T-cell (primary cell): Measurements from ENCODE around the gene EGLN2. TPM values are rescaled to one million over a fixed set of nuclear protein-coding genes. Genes with fewer than 3 reads are reported as not detected.

Experiments
- ATAC-seq, 4 experiments: fragments of 200-7000 bp in 3 of 4; fragments of 150-1000 bp in 1 of 4; cut with Tn5 transposase; replicated peaks in 1 of 4; 1 replicate in 3 of 4; 2 replicates in 1 of 4; pipeline ENCODE4 v1.10.0; 2021; ENCODE audit warnings: moderate library complexity in 3 of 4, mild to moderate bottlenecking in 2 of 4, moderate number of reproducible peaks in 1 of 4
- CTCF ChIA-PET, 2 donors: fragments of 300-600 bp; sonication (Branson Sonifier 250); formaldehyde crosslinking; loops; one replicate each; lab custom pipeline; 2022; ENCODE audit warnings: antibody characterized with exemption in 2 of 2; lab: Charles Lee
- POLR2A ChIA-PET, 2 donors: fragments of 300-600 bp; sonication (Branson Sonifier 250); formaldehyde crosslinking; loops; one replicate each; lab custom pipeline; 2022; ENCODE audit warnings: antibody characterized with exemption in 2 of 2; lab: Charles Lee
- DNase-seq, 35 experiments: peaks; one replicate each; pipeline versions ENCODE4 v3.0.0 to v3.0.0-alpha.2; 2013 to 2023
- H3K27ac ChIP-seq: one replicate; pipeline ENCODE4 v1.5.1; 2013; ENCODE audit warnings: low read length
- H3K27me3 ChIP-seq, 2 experiments: replicated peaks in 1 of 2; 1 replicate in 1 of 2; 2 replicates in 1 of 2; pipeline versions ENCODE4 v1.6.1 to v1.7.0; 2013; ENCODE audit warnings: low read length in 1 of 2, mixed read lengths in 1 of 2; ENCODE audit not compliant: control insufficient read depth in 2 of 2, insufficient read depth in 2 of 2; ENCODE audit errors: extremely low read depth in 1 of 2
- H3K36me3 ChIP-seq, 2 donors: 1 replicate in 1 of 2; 2 replicates in 1 of 2; pipeline versions ENCODE4 v1.6.1 to v1.7.0; 2013; ENCODE audit warnings: low read length in 1 of 2; ENCODE audit not compliant: control insufficient read depth in 2 of 2, insufficient read depth in 1 of 2; ENCODE audit errors: extremely low read depth in 1 of 2
- H3K4me1 ChIP-seq, 2 experiments: 1 replicate in 1 of 2; 2 replicates in 1 of 2; pipeline versions ENCODE4 v1.6.1 to v1.7.0; 2013; ENCODE audit warnings: low read length in 2 of 2, mixed read lengths in 1 of 2; ENCODE audit not compliant: insufficient read depth in 2 of 2, control insufficient read depth in 1 of 2; ENCODE audit errors: extremely low read depth in 1 of 2
- H3K4me3 ChIP-seq, 2 donors: 1 replicate in 1 of 2; 2 replicates in 1 of 2; pipeline versions ENCODE4 v1.5.1 to v1.7.0; 2013; ENCODE audit warnings: mild to moderate bottlenecking in 2 of 2, low read length in 1 of 2, moderate library complexity in 1 of 2; ENCODE audit not compliant: control insufficient read depth in 1 of 2; ENCODE audit errors: extremely low read depth in 1 of 2
- H3K9me3 ChIP-seq: 2 replicates; pipeline ENCODE4 v1.7.0; 2013
- H3K27ac Mint-ChIP-seq, 2 donors: one replicate each; pipeline ENCODE4 v1.8.0; 2020 to 2021; ENCODE audit warnings: mild to moderate bottlenecking in 2 of 2, mixed read lengths in 2 of 2
- H3K27me3 Mint-ChIP-seq, 2 donors: one replicate each; pipeline ENCODE4 v1.8.0; 2021 to 2022; ENCODE audit warnings: mixed read lengths in 2 of 2
- H3K36me3 Mint-ChIP-seq: one replicate; pipeline ENCODE4 v1.8.0; 2021; ENCODE audit warnings: mixed read lengths
- H3K4me1 Mint-ChIP-seq, 3 donors: one replicate each; pipeline ENCODE4 v1.8.0; 2020 to 2022; ENCODE audit warnings: mixed read lengths in 3 of 3, mild to moderate bottlenecking in 1 of 3
- H3K4me3 Mint-ChIP-seq, 3 donors: one replicate each; pipeline ENCODE4 v1.8.0; 2020 to 2022; ENCODE audit warnings: mild to moderate bottlenecking in 3 of 3, mixed read lengths in 3 of 3, moderate library complexity in 3 of 3
- H3K9me3 Mint-ChIP-seq, 3 donors: one replicate each; pipeline ENCODE4 v1.8.0; 2020 to 2022; ENCODE audit warnings: mixed read lengths in 3 of 3
- WGBS: methylation state at CpG from one replicate; pipeline ENCODE4 v1.1.5; 2013; ENCODE audit warnings: missing lambda C conversion rate; ENCODE audit not compliant: insufficient coverage; 5-methylcytosine and 5-hydroxymethylcytosine counted together
- total RNA-seq, 35 experiments: library from RNA in 6 of 35; stranded (reverse) in 6 of 35; fragments of 120-200 nt in 1 of 35; gene quantifications; one replicate each; pipeline versions ENCODE4 v1.2.1 to v1.2.4 and lab custom pipeline; 2013 to 2026

The EGLN2 gene
- total RNA-seq, 5 donors from 2014 or later (not counting 1 experiment from before 2014, with no cell fraction given), result 150 to 234 (median 224) TPM

DNA sequence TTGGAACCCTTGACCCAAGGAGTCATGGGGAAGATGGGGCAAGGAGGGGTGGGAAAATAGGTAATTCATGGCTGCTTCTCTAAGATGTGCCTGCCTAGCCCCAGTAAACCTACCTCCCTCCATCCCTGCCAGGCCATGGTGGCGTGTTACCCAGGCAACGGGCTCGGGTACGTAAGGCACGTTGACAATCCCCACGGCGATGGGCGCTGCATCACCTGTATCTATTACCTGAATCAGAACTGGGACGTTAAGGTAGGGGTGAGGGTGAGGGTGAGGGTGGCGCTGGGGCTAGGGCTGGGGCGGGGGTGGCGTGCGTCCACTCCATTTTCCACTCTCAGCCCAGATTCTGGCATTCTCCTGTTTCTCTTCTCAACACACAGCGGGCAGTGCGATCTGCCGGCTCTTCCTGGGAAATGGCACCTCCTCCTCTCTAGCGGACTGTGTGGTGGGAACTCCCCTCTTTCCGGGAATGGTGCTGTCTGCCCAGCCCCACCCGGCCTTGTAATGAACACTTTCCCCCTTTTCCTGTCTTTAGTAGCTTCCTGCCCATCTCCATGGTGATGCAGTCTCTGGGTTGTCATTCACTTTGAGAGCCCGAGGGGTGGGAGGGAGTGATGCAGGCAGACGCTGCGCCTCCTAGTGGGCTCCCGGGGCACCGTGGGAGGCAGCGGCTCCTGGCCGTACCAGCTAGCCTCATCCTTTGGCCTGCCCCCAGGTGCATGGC, 7.6 kb downstream of the EGLN2 start:
- ChIA-PET POLR2A (interaction anchor here (0.5 to 2.0 kb wide), 5 partner anchors 13 to 141 kb away, joined by 3 to 10 read pairs (median 4); partner anchors contain the start of gene RAB4B (in 1 of the 2)), CTCF (interaction anchor here (0.5 to 2.1 kb wide), 7 partner anchors 8 to 662 kb away, joined by 4 to 19 read pairs (median 9); partner anchors contain the start of genes ACTMAP (in 1 of the 2), EGLN2 (in 1 of the 2) and RAB4B (in 1 of the 2))
- H3K36me3 ChIP-seq, result peaks cover 11 to 55% of the 10 kb centered on the region in 2 donors
- peak overlapping the region; percentile 85 for H3K27ac ChIP-seq
- ATAC-seq (peak; percentile 34 to 62 (median 44)), DNase-seq (peak; percentile 41 to 91 (median 75))
- WGBS, result 5% methylated on average over 7 of the region's 26 CpGs
- Mint-ChIP-seq H3K27me3 (no peaks in the 10 kb centered on the region), H3K4me1 (peaks cover 88 to 96% (median 96%) of the 10 kb centered on the region in 3 donors), H3K27ac (peak overlapping the region; percentile 96 to 99), H3K9me3 (no peaks in the 10 kb centered on the region), H3K4me3 (peak overlapping the region; percentile 58 to 93 (median 84)), H3K36me3 (peaks cover 19% of the 10 kb centered on the region)
- no peaks in the 10 kb centered on the region for H3K9me3 ChIP-seq
- peaks cover 64 to 99% of the 10 kb centered on the region in 2 experiments for H3K4me1 ChIP-seq
- H3K4me3 ChIP-seq, result peak overlapping the region; percentile 6 to 38
- H3K27me3 ChIP-seq, result no peaks in the 10 kb centered on the region

DNA sequence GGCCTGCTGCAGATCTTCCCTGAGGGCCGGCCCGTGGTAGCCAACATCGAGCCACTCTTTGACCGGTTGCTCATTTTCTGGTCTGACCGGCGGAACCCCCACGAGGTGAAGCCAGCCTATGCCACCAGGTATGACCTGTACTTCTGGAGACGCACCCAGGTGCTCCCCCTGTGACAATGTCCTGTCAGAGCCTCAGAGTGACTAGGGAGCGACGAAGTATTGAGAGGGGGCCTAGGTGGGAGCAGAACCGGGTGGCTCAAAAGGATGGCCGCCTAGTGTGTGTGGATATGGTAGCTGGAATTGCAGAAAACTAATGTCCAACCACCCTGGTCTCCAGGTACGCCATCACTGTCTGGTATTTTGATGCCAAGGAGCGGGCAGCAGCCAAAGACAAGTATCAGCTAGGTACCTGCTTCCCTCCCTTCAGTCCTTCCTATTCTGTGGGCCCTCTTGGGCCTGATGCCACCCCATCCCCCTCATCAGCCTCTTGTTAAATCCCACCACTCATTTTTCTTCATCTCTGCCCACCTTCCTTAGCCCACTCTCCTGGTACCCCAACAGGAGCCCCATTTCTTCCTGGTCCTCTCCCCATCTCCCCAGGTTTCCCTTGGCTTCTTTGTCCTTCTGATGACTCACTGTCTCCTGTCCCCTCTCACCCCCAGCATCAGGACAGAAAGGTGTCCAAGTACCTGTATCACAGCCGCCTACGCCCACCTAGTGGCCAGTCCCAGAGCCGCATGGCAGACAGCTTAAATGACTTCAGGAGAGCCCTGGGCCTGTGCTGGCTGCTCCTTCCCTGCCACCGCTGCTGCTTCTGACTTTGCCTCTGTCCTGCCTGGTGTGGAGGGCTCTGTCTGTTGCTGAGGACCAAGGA, 8.4 kb downstream of the EGLN2 start:
- 81% methylated on average over 16 of the region's 18 CpGs for WGBS
- Histone ChIP-seq H3K4me3 (peak overlapping the region; percentile 6 to 38), H3K4me1 (peaks cover 58 to 99% of the 10 kb centered on the region in 2 experiments), H3K36me3 (peaks cover 7 to 48% of the 10 kb centered on the region in 2 donors), H3K27ac (peak overlapping the region; percentile 85), H3K27me3 (peaks cover 0 to 5% of the 10 kb centered on the region in 2 experiments), H3K9me3 (no peaks in the 10 kb centered on the region)
- no peaks in the 10 kb centered on the region for H3K9me3 Mint-ChIP-seq
- peak overlapping the region; percentile 58 to 93 (median 84) for H3K4me3 Mint-ChIP-seq
- no peaks in the 10 kb centered on the region for H3K27me3 Mint-ChIP-seq
- H3K4me1 Mint-ChIP-seq, result peaks cover 85 to 96% (median 95%) of the 10 kb centered on the region in 3 donors
- peak overlapping the region; percentile 96 to 99 for H3K27ac Mint-ChIP-seq
- H3K36me3 Mint-ChIP-seq, result peaks cover 14% of the 10 kb centered on the region
- DNase-seq (peak in 1 of 35 experiments; percentile 34), ATAC-seq (no peak)
- POLR2A ChIA-PET, result interaction anchor here (0.5 to 1.6 kb wide), 3 partner anchors 30 to 141 kb away, joined by 3 to 10 read pairs (median 3); no protein-coding TSS in a partner anchor
- CTCF ChIA-PET, result interaction anchor here (0.5 to 2.1 kb wide), 7 partner anchors 9 to 663 kb away, joined by 4 to 19 read pairs (median 9); partner anchors contain the start of genes ACTMAP (in 1 of the 2), EGLN2 (in 1 of the 2) and RAB4B (in 1 of the 2)

DNA sequence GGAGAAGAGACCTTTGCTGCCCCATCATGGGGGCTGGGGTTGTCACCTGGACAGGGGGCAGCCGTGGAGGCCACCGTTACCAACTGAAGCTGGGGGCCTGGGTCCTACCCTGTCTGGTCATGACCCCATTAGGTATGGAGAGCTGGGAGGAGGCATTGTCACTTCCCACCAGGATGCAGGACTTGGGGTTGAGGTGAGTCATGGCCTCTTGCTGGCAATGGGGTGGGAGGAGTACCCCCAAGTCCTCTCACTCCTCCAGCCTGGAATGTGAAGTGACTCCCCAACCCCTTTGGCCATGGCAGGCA, 9.0 kb downstream of the EGLN2 start:
- Histone ChIP-seq H3K9me3 (no peaks in the 10 kb centered on the region), H3K27me3 (peaks cover 0 to 5% of the 10 kb centered on the region in 2 experiments), H3K4me1 (peaks cover 55 to 94% of the 10 kb centered on the region in 2 experiments), H3K36me3 (peaks cover 2 to 42% of the 10 kb centered on the region in 2 donors), H3K4me3 (no peak overlapping the region), H3K27ac (peak overlapping the region; percentile 85)
- no peaks in the 10 kb centered on the region for H3K9me3 Mint-ChIP-seq
- peaks cover 14% of the 10 kb centered on the region for H3K36me3 Mint-ChIP-seq
- WGBS, result no CpG with 5 or more reads among the region's 2 CpGs
- ChIA-PET POLR2A (interaction anchor here in 1 of 2 donors (0.5 kb wide), 1 partner anchor 117 kb away, joined by 4 read pairs; the partner anchor contains the start of gene NUMBL), CTCF (interaction anchor here in 1 of 2 donors (1.8 to 2.1 kb wide), 2 partner anchors 12 to 30 kb away, joined by 10 to 19 read pairs; partner anchors contain the start of gene RAB4B)
- DNase-seq, result no peak
- peaks cover 84 to 96% (median 95%) of the 10 kb centered on the region in 3 donors for H3K4me1 Mint-ChIP-seq
- H3K4me3 Mint-ChIP-seq, result peak overlapping the region in 1 of 3 donors; percentile 93
- no peak for ATAC-seq
- no peaks in the 10 kb centered on the region for H3K27me3 Mint-ChIP-seq
- peak overlapping the region; percentile 96 to 99 for H3K27ac Mint-ChIP-seq

DNA sequence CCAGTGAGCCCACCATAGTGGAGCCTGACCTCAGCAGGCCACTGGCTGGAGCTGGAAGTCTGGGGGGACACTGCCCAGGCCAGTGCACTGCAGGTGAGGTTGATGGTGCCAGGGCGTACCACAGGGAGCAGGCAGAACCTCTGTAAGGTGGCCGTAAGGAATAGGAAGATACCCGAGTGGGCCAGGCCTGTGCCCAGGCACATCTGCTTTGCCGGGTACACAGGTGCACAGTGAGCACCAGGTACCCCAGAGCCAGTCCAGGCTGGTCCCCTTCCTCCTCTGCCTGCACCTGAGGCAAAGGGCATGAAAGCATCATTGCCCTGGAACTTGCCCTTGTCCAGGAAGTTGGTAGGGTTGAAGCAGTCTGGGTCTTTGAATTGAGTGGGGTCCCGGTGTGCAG, 9.5 kb downstream of the EGLN2 start:
- Histone ChIP-seq H3K4me3 (no peak overlapping the region), H3K27ac (peak overlapping the region; percentile 15), H3K9me3 (no peaks in the 10 kb centered on the region), H3K36me3 (peaks cover 0 to 38% of the 10 kb centered on the region in 2 donors), H3K4me1 (peaks cover 49 to 89% of the 10 kb centered on the region in 2 experiments), H3K27me3 (peaks cover 0 to 5% of the 10 kb centered on the region in 2 experiments)
- Mint-ChIP-seq H3K4me3 (peak overlapping the region in 2 of 3 donors; percentile 17 to 93), H3K27ac (peak overlapping the region; percentile 96 to 99), H3K9me3 (no peaks in the 10 kb centered on the region), H3K36me3 (peaks cover 14% of the 10 kb centered on the region), H3K4me1 (peaks cover 78 to 93% (median 91%) of the 10 kb centered on the region in 3 donors), H3K27me3 (no peaks in the 10 kb centered on the region)
- ChIA-PET POLR2A (interaction anchor here in 1 of 2 donors (0.5 kb wide), 1 partner anchor 118 kb away, joined by 4 read pairs; the partner anchor contains the start of gene NUMBL), CTCF (no interaction called here)
- DNase-seq, result no peak
- no peak for ATAC-seq
- 93% methylated on average over 3 of the region's 5 CpGs for WGBS

DNA sequence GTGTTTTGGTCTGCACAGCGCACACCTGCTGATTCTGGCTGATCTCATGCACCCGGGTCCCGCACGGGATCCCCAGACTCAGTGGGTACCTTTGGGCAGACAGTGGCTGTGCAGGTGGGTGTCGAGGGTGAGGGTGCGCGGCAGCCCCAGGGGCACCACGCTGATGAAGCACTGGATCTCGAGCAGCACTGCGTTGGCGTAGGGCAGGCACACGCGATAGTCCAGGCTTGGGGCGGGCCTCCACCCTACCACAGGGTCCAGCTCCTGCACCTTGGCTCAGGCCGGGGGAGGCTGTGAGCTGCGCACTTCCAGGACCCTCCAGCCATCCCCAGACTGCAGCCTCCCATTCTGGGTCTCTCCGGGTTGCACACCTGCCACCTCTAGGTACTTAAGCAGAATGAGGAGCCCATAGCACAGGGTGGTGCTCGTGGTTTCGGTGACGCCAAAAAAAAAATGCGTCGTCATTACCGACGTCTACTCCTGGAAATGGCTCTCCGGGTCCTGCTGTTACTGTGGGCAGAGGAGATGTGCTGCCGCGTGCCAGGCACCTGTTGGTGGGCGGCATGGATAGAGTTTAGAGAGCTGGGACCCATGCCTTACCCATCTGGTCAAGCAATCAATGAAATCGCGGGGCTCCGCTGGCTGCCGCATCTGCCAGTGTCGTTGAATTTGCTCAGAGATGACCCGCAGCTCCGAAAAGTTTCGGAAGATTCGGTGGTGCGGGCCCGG, 10.5 kb downstream of the EGLN2 start:
- CTCF ChIA-PET, result no interaction called here
- Histone ChIP-seq H3K27me3 (peaks cover 0 to 5% of the 10 kb centered on the region in 2 experiments), H3K4me3 (no peak overlapping the region), H3K9me3 (no peaks in the 10 kb centered on the region), H3K36me3 (peaks cover 0 to 38% of the 10 kb centered on the region in 2 donors), H3K27ac (no peak overlapping the region), H3K4me1 (peaks cover 42 to 79% of the 10 kb centered on the region in 2 experiments)
- no peaks in the 10 kb centered on the region for H3K27me3 Mint-ChIP-seq
- H3K4me1 Mint-ChIP-seq, result peaks cover 68 to 84% (median 82%) of the 10 kb centered on the region in 3 donors
- ATAC-seq (no peak), DNase-seq (no peak)
- H3K36me3 Mint-ChIP-seq, result peaks cover 10% of the 10 kb centered on the region
- no peaks in the 10 kb centered on the region for H3K9me3 Mint-ChIP-seq
- peak overlapping the region in 1 of 3 donors; percentile 96 for H3K4me3 Mint-ChIP-seq
- H3K27ac Mint-ChIP-seq, result peak overlapping the region in 1 of 2 donors; percentile 48
- 91% methylated on average over 28 of the region's 39 CpGs for WGBS
- POLR2A ChIA-PET, result no interaction called here
